OCI-LY7 (cell line): Measurements from ENCODE around the gene PAX2. TPM values are rescaled to one million over a fixed set of nuclear protein-coding genes. Genes with fewer than 3 reads are reported as not detected.

Experiments
- BruUV-seq: library from RNA; stranded (reverse); fragments of 400-500 nt; replicated peaks from 2 replicates; lab custom pipeline; 2021; lab: Mats Ljungman, UMichigan
- CTCF ChIA-PET: fragments of 300-600 bp; sonication (Branson Sonifier 250); formaldehyde crosslinking; loops from one replicate; lab custom pipeline; 2022; ENCODE audit warnings: antibody characterized with exemption; ENCODE audit not compliant: unreplicated experiment; lab: Charles Lee
- POLR2A ChIA-PET: fragments of 300-600 bp; sonication (Branson Sonifier 250); formaldehyde crosslinking; loops from one replicate; lab custom pipeline; 2022; ENCODE audit warnings: antibody characterized with exemption; lab: Charles Lee
- DNase-seq: peaks from one replicate; pipeline ENCODE4 v3.0.0-alpha.2; 2015; ENCODE audit warnings: low spot score
- H2AFZ ChIP-seq: fragments of 200-600 bp; sonication (generic), shearing (Covaris generic); 2 replicates; pipeline ENCODE4 v1.6.1; 2014; ENCODE audit warnings: mild to moderate bottlenecking, antibody characterized with exemption, low read length, moderate library complexity
- H3K27ac ChIP-seq: fragments of 200-600 bp; sonication (generic); 2 replicates; pipeline ENCODE4 v1.5.1; 2014; ENCODE audit warnings: mixed run types, low read depth, mild to moderate bottlenecking, moderate library complexity, low read length, inconsistent platforms; ENCODE audit not compliant: poor library complexity, severe bottlenecking
- H3K36me3 ChIP-seq: fragments of 200-600 bp; sonication (generic); 2 replicates; pipeline ENCODE4 v1.6.1; 2014; ENCODE audit warnings: mild to moderate bottlenecking, antibody characterized with exemption, low read length, moderate library complexity, mixed read lengths; ENCODE audit not compliant: insufficient read depth
- H3K4me1 ChIP-seq: fragments of 200-600 bp; sonication (generic); 2 replicates; pipeline ENCODE4 v1.5.1; 2014; ENCODE audit warnings: mild to moderate bottlenecking, low read length; ENCODE audit not compliant: insufficient read depth, poor library complexity, severe bottlenecking
- H3K4me2 ChIP-seq: fragments of 200-600 bp; sonication (generic); 2 replicates; pipeline ENCODE4 v1.6.1; 2014; ENCODE audit warnings: mild to moderate bottlenecking, low read length
- H3K4me3 ChIP-seq: fragments of 200-600 bp; sonication (generic); 2 replicates; pipeline ENCODE4 v1.5.1; 2014; ENCODE audit warnings: mild to moderate bottlenecking, low read depth, low read length; ENCODE audit not compliant: poor library complexity, severe bottlenecking
- H3K79me2 ChIP-seq: fragments of 200-600 bp; sonication (generic); 2 replicates; pipeline ENCODE4 v1.6.1; 2016; ENCODE audit warnings: low read depth, mild to moderate bottlenecking, low read length, moderate library complexity, mixed read lengths; ENCODE audit not compliant: insufficient read depth
- H3K9me2 ChIP-seq: fragments of 200-600 bp; sonication (generic); 2 replicates; pipeline ENCODE4 v1.6.1; 2016; ENCODE audit warnings: mild to moderate bottlenecking, low read length, mixed read lengths; ENCODE audit not compliant: insufficient read depth
- H3K9me3 ChIP-seq: fragments of 200-600 bp; sonication (generic); 2 replicates; pipeline ENCODE4 v1.6.1; 2014; ENCODE audit warnings: mild to moderate bottlenecking, mixed run types, low read length, mixed read lengths
- H4K20me1 ChIP-seq: fragments of 200-600 bp; sonication (generic); 2 replicates; pipeline ENCODE4 v1.6.1; 2014; ENCODE audit warnings: mild to moderate bottlenecking, antibody characterized with exemption, low read length, moderate library complexity, mixed read lengths; ENCODE audit not compliant: insufficient read depth
- EZH2phosphoT487 ChIP-seq: fragments of 200-600 bp; sonication (generic); IDR thresholded peaks from 2 replicates; pipeline ENCODE4 v1.6.1; 2018; ENCODE audit warnings: low read depth, borderline replicate concordance, mild to moderate bottlenecking, mixed run types, antibody characterized with exemption, low read length, moderate library complexity, mixed read lengths
- intact Hi-C: fragments of 100-400 bp; cut with micrococcal nuclease; formaldehyde crosslinking; loops from one replicate; pipeline ENCODE4 v1.10.0; 2022; ENCODE audit not compliant: unreplicated experiment
- total RNA-seq, 2 experiments: library from RNA; depleted of rRNA in 1 of 2; stranded (reverse); fragments of >200 nt in 1 of 2; shearing (Covaris generic) in 1 of 2; gene quantifications; 2 replicates each; pipeline ENCODE4 v1.2.3, GENCODE V29; 2014 to 2022
- TF ChIP-seq, protein P1 (sequence below): fragments of 200-600 bp; sonication (generic); conservative IDR thresholded peaks from 2 replicates; pipeline ENCODE4 v1.5.1; 2014; ENCODE audit warnings: mild to moderate bottlenecking, antibody characterized with exemption, low read length, moderate library complexity, mixed read lengths

Gene PAX2
- total RNA-seq, 2 experiments from 2014 or later, result not detected

DNA sequence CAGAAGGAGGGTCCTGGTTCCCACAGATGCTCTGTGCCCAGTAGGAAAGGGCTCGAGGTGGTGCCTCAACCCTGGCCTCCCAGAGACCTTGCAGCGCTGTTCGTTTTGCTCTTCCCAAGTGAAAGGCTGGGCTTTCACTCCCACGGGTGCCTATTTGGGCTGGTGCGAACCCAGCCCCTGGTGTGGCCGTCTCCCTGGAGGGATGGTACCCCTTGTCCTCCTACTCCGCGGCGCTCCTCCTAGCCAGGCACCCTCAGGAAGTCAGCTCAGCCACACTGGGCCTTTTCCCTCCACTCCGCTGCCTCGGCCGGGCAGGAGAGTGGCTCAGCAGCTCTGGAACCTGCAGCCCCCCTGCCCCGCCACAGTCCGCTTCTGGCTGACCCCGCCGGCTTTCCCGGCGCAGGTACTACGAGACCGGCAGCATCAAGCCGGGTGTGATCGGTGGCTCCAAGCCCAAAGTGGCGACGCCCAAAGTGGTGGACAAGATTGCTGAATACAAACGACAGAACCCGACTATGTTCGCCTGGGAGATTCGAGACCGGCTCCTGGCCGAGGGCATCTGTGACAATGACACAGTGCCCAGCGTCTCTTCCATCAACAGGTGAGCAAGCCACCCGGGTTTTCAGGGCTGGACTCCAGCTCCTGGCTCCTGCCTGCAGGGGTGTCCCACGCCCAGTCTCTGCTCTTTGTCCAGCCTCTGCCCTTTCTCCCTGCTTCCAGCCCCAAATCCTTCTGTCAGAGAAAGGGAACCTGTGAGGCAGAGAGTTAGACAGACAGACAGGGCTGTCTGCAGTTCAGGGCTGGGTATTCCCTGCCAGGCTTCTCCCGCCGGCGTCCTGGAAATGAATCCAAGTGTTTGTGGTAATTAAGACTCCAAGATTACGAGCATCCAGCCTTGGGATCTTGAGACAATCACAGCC lies 5.2 kb downstream of the PAX2 start:
- intact Hi-C loops, result no loop called here
- H3K9me3 ChIP-seq, result no peaks in the 10 kb centered on the region
- CTCF ChIA-PET, result no interaction called here

DNA sequence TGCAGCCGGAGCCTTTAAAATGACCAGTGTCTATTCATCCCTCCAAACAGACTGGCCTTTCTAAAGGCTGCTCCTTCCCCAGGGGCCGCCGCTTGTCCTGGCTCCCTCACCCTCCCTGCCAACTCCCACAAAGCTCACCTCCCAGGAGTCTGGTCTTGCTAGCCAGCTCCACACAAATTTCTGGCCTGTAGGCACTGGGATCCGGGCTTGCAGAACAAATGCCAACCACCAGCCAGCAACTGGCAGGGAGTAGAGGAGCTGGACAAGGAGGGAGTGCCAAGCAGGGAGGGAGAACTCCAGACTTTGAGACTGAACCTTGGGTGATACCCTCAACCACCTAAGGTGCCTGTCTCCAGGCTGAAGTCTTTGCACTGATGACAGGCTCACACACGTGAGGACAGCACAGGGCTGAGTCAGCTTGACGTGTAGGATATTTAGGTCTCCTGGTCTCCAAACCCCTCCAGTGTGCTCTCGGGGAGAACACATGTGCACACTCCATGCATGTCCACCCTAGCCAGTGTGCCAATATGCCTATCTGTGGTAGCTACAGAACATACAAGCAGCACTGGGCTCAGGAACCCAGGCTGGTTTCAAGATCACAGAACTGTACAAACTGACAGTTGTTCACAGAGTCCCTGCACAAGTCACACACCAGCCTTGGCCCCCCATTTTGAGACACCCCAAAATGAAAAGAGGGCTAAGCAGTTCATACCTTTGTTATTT lies 6.0 kb downstream of the PAX2 start:
- no peak overlapping the region for H3K4me3 ChIP-seq
- no peak for TF ChIP-seq EZH2phosphoT487
- TF ChIP-seq, protein P1, sequence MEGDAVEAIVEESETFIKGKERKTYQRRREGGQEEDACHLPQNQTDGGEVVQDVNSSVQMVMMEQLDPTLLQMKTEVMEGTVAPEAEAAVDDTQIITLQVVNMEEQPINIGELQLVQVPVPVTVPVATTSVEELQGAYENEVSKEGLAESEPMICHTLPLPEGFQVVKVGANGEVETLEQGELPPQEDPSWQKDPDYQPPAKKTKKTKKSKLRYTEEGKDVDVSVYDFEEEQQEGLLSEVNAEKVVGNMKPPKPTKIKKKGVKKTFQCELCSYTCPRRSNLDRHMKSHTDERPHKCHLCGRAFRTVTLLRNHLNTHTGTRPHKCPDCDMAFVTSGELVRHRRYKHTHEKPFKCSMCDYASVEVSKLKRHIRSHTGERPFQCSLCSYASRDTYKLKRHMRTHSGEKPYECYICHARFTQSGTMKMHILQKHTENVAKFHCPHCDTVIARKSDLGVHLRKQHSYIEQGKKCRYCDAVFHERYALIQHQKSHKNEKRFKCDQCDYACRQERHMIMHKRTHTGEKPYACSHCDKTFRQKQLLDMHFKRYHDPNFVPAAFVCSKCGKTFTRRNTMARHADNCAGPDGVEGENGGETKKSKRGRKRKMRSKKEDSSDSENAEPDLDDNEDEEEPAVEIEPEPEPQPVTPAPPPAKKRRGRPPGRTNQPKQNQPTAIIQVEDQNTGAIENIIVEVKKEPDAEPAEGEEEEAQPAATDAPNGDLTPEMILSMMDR, result no peak
- H4K20me1 ChIP-seq, result no peaks in the 10 kb centered on the region
- no peak overlapping the region for H3K4me2 ChIP-seq
- intact Hi-C loops, result no loop called here
- no peaks in the 10 kb centered on the region for H3K4me1 ChIP-seq
- DNase-seq, result no peak
- no peaks in the 10 kb centered on the region for H3K9me2 ChIP-seq
- ChIA-PET POLR2A (interaction anchor here (0.5 to 1.0 kb wide), 2 partner anchors 12 to 619 kb away, joined by 3 read pairs; no protein-coding TSS in a partner anchor), CTCF (no interaction called here)
- no peak overlapping the region for H2AFZ ChIP-seq
- no peaks in the 10 kb centered on the region for H3K9me3 ChIP-seq
- H3K27ac ChIP-seq, result no peak overlapping the region
- H3K79me2 ChIP-seq, result no peaks in the 10 kb centered on the region
- BruUV-seq, result no TSS peak
- H3K36me3 ChIP-seq, result no peaks in the 10 kb centered on the region

More for the DNA sequence above, 5.2 kb downstream of the PAX2 start:
- no TSS peak for BruUV-seq
- DNase-seq, result no peak
- Histone ChIP-seq H3K4me1 (no peaks in the 10 kb centered on the region), H3K4me3 (no peak overlapping the region), H3K27ac (no peak overlapping the region), H3K9me2 (no peaks in the 10 kb centered on the region), H3K79me2 (no peaks in the 10 kb centered on the region), H2AFZ (no peak overlapping the region), H3K36me3 (no peaks in the 10 kb centered on the region), H3K4me2 (no peak overlapping the region), H4K20me1 (no peaks in the 10 kb centered on the region)
- POLR2A ChIA-PET, result interaction anchor here (1.0 kb wide), 1 partner anchor 13 kb away, joined by 3 read pairs; no protein-coding TSS in a partner anchor
- TF ChIP-seq, protein P1, result no peak
- TF ChIP-seq EZH2phosphoT487, result no peak
